Prostate gland (tissue), 2 donors: ENCODE measurements around the gene CNP.

ENCODE experiments used
- POLR2A ChIP-seq: fragments of 450-650 bp; IDR thresholded peaks from one replicate; pipeline ENCODE4 v1.6.1; 2016; ENCODE audit warnings: antibody characterized with exemption, mild to moderate bottlenecking
- TF ChIP-seq, protein P1 (sequence below), 4 experiments: fragments of 200-600 bp in 2 of 4; fragments of 450-650 bp in 2 of 4; sonication (generic) in 2 of 4; IDR thresholded peaks; 1 replicate in 3 of 4; 2 replicates in 1 of 4; pipeline ENCODE4 v1.5.1; 2016 to 2019; ENCODE audit warnings: antibody characterized with exemption in 4 of 4, mild to moderate bottlenecking in 2 of 4, moderate library complexity in 2 of 4

- TF ChIP-seq, protein P1, sequence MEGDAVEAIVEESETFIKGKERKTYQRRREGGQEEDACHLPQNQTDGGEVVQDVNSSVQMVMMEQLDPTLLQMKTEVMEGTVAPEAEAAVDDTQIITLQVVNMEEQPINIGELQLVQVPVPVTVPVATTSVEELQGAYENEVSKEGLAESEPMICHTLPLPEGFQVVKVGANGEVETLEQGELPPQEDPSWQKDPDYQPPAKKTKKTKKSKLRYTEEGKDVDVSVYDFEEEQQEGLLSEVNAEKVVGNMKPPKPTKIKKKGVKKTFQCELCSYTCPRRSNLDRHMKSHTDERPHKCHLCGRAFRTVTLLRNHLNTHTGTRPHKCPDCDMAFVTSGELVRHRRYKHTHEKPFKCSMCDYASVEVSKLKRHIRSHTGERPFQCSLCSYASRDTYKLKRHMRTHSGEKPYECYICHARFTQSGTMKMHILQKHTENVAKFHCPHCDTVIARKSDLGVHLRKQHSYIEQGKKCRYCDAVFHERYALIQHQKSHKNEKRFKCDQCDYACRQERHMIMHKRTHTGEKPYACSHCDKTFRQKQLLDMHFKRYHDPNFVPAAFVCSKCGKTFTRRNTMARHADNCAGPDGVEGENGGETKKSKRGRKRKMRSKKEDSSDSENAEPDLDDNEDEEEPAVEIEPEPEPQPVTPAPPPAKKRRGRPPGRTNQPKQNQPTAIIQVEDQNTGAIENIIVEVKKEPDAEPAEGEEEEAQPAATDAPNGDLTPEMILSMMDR (IDR thresholded peaks at IDR 0.05) = no peak
- TF ChIP-seq POLR2A = no peak
Observed at GRCh38 chr17:41998497-41998896, 31.9 kb downstream of the CNP start.
